Measurements from ENCODE around the gene PHLDA2.

PHLDA2 gene

DNA sequence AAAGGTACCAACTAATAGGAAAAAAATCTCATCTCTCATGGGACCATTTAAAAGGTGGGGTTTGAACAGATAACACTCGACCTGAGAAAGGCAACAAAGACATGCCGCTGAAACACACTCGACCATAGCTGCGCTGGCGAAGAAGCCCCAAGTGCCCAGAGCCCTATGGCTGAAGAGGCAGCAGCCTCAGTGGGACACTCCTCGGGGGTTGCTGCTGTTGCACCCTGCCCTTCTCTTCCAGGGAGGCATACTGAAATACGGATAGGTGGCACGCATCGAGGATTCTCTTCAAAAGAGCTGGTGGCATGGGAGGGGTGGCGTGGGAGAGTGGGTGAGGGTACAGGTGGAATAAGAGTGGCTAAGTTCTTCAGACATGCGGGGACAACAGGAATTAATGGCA lies 18.5 kb upstream of the PHLDA2 start:
- TF ChIP-seq, protein P1, sequence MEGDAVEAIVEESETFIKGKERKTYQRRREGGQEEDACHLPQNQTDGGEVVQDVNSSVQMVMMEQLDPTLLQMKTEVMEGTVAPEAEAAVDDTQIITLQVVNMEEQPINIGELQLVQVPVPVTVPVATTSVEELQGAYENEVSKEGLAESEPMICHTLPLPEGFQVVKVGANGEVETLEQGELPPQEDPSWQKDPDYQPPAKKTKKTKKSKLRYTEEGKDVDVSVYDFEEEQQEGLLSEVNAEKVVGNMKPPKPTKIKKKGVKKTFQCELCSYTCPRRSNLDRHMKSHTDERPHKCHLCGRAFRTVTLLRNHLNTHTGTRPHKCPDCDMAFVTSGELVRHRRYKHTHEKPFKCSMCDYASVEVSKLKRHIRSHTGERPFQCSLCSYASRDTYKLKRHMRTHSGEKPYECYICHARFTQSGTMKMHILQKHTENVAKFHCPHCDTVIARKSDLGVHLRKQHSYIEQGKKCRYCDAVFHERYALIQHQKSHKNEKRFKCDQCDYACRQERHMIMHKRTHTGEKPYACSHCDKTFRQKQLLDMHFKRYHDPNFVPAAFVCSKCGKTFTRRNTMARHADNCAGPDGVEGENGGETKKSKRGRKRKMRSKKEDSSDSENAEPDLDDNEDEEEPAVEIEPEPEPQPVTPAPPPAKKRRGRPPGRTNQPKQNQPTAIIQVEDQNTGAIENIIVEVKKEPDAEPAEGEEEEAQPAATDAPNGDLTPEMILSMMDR (IDR thresholded peaks at IDR 0.05; ENCODE audit: low read depth, low read length, missing control alignments), result no peak
- H3K4me3 ChIP-seq (replicated peaks; ENCODE audit: low read depth, low read length), result no peak overlapping the region
- DNase-seq (ENCODE audit: extremely low read depth, low read depth), result no peak

DNA sequence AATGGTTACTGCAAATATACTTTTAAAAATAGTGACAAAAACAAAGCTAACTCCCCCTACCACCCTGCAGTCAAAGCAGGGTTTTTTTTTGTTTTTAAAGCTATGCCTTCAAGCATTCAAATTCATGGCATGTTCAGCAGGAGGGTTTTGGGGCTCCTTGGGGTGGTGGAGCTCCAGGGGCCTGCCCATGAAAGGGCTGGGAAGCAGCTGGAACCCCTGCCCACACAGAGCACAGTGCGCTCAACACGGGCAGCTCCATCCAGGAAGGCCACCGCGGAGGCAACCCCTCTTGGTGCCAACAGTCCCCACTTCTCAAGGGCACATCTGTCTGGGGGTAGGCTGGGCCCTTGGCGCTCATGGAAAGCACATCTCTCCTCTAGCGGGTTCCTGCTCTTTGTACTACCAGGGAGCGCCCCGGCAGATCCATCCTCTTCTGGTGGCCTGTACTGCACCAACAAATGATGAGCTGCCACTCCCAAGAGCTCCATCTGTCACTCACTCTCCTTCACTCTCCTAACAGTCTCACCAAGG lies 16.6 kb upstream of the PHLDA2 start:
- no peak overlapping the region for H3K4me3 ChIP-seq (replicated peaks; ENCODE audit: low read depth, low read length)
- TF ChIP-seq, protein P1 (IDR thresholded peaks at IDR 0.05; ENCODE audit: low read depth, low read length, missing control alignments), result no peak
- DNase-seq (ENCODE audit: extremely low read depth, low read depth), result no peak

DNA sequence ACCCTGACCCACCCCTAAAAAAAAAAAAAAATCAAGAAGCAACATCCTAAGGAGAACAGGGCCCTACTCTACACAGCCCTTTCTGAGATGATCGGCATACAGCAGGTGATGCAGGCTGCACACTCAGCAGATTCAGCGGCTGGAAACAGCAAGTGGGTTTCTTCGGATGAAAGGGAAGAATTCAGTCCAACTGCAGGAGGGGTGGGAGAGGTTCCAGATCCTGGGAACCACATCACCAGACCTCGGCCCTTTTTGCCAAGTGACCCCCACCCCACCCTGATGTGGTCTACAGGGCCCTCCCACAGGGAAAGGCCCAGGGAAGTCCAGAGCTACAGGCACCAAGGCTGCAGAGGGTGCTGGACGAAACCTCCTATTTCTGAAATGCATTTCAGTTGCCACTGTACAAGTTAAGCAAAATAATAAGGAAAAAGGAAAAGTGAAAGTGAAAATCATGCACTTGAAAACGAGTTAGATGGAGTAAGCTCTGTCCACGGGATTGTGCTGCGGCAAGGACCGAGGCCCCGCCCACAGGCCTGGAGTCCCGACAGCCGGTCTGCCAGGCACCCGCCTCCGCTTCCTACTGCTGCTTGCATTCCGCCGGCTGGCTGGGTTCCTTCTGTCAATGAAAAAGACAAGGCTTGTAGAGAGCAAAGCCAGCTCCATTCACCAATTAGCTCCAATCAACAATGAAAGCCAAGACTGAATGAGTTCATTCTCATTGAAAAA lies 16.0 kb upstream of the PHLDA2 start:
- no peak for DNase-seq (ENCODE audit: extremely low read depth, low read depth)
- TF ChIP-seq, protein P1 (IDR thresholded peaks at IDR 0.05; ENCODE audit: low read depth, low read length, missing control alignments), result no peak
- no peak overlapping the region for H3K4me3 ChIP-seq (replicated peaks; ENCODE audit: low read depth, low read length)

DNA sequence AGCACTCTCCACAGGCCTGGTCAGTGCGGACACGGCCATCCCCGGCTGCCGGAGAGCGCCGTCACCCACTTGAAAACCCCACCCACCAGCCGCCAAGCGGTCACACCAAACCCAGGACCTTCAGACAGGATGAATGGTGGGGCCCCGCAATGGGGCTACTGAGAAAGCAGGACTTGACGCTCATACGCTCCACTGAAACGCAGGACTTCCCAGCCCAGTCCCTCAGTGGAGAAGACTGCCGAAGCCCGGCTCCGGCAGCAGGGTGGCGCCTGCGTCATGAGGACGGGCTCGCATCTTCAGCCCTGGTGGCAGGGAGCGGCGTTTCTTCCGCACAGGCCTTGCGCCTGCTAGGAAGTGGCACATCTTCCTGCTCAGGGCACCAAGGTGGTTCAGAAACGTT lies 15.3 kb upstream of the PHLDA2 start:
- no peak overlapping the region for H3K4me3 ChIP-seq (replicated peaks; ENCODE audit: low read depth, low read length)
- TF ChIP-seq, protein P1 (IDR thresholded peaks at IDR 0.05; ENCODE audit: low read depth, low read length, missing control alignments), result no peak
- no peak for DNase-seq (ENCODE audit: extremely low read depth, low read depth)

DNA sequence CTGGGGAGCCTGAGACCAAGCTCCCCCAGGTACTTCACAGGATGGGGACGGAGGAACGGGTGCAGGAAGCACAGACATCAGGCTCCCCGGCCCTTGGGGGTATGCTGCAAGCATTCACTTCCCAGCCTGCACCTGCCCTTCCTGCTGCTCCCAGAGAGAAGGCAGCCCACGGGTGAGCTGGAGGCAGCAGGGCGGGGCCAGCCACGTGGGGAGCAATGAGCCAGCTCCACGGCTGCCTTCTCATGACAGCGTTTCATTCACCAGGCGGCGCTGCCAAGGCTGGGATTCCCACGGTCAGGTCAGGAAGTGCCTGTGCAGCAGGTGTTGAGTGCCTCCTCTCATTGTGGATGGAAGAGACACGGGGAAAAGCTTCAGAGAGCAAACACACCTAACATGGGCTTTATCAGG lies 14.5 kb upstream of the PHLDA2 start:
- TF ChIP-seq, protein P1 (IDR thresholded peaks at IDR 0.05; ENCODE audit: low read depth, low read length, missing control alignments), result no peak
- H3K4me3 ChIP-seq (replicated peaks; ENCODE audit: low read depth, low read length), result no peak overlapping the region
- no peak for DNase-seq (ENCODE audit: extremely low read depth, low read depth)

DNA sequence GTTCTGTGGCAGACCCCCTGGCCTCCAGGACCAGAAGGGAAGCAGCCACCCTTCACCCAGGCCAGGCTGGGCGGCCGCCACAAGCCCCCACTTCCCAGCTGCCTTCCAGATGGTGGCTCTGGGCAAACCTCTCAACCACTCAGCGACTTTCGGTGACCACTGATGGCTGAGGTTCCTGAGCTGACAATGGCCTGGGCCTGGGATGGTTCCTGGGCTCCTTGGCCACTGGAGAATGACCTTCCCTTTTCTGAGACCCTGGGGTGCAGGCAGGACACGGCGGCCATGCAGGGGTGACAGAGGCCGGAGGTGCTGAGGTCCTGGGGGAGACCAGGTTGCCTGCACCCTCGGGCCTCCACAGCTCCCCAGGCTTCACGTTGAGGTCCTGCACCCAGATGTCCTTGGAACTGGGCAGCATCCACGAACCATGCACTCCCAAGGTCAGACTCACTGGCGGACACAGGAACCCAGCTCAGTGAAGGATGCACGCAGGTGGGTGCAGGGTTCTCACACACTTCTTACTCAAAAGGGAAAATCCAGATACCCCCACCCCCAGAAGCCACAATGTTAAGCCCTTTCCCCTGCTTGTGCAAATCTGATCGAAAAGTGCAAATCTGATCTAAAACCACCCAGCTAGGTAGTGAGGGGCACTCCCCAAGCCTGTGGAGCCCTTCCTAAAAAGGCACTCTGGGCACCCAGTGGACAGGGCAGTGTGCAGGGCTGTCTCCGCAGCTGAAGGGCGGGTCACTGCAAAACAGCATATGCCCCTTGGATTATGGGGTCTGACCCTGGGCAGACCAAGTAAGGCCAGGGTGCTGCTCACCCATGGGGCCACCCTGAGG lies 13.9 kb upstream of the PHLDA2 start:
- TF ChIP-seq, protein P1 (IDR thresholded peaks at IDR 0.05; ENCODE audit: low read depth, low read length, missing control alignments), result no peak
- no peak overlapping the region for H3K4me3 ChIP-seq (replicated peaks; ENCODE audit: low read depth, low read length)
- no peak for DNase-seq (ENCODE audit: extremely low read depth, low read depth)
